ENCODE measurements around the gene NOL7. TPM values are rescaled to one million over a fixed set of nuclear protein-coding genes. Genes with fewer than 3 reads are reported as not detected.

NOL7 gene
- total and polyA plus RNA-seq, 2 of the 8 experiments (the other 6 are each of a cell fraction or from before 2014, with no cell fraction given): 16.4 to 70.4 TPM

DNA sequence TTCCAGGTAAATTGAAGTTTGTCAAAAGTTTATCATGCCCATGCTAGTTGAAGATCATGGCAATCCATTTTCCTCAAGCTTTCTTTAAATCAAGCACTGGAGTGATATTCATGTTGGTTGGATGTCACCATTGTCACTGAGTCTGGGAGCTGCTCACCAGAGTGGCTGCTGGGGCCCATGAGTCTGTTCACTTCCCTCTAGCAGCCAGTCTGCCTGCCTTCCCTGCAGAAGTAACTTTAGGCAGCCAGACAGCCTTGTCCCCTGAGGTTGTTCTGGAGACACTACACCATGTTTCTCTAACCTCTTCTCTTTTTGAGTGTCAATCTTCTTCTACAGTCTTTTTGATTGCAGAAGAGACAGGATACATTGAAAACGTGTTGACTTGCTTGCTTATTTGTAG, 35.2 kb upstream of the NOL7 start:
- H4K91ac ChIP-seq (replicated peaks; ENCODE audit: insufficient read length, low read length): no peak overlapping the region
- 0 out of 7 replicates have a peak, but pooled peaks cover 0 to under 1% (median 0%) of the 10 kb centered on the region in 4 experiments for H3K4me1 ChIP-seq (replicated peaks in 1 of 4; ENCODE audit: control insufficient read depth in 3 of 4, insufficient read depth in 4 of 4, low read length in 3 of 4)
- H3K9ac ChIP-seq (replicated peaks in 1 of 4; ENCODE audit: extremely low read depth in 1 of 4, low read depth in 3 of 4, low read length in 3 of 4): no peak overlapping the region
- FAIRE-seq (no peak), DNase-seq (ENCODE audit: low read depth in 1 of 2, low spot score in 2 of 2) (no peak)
- H2AK5ac ChIP-seq (ENCODE audit: low read depth, low read length): no peak overlapping the region
- H3K4me2 ChIP-seq (ENCODE audit: insufficient read depth in 1 of 2, low read depth in 2 of 2, low read length in 2 of 2): no peak overlapping the region
- H4K8ac ChIP-seq (ENCODE audit: extremely low read depth, insufficient read depth, low read length): no peak overlapping the region
- H3K79me1 ChIP-seq (ENCODE audit: low read depth, low read length): no peaks in the 10 kb centered on the region
- no peaks in the 10 kb centered on the region for H3K27me3 ChIP-seq (replicated peaks in 1 of 4; ENCODE audit: control insufficient read depth in 3 of 4, extremely low read depth in 1 of 4, insufficient read depth in 3 of 4, low read length in 3 of 4)
- H2AFZ ChIP-seq (ENCODE audit: low read length): no peak overlapping the region
- no peaks in the 10 kb centered on the region for H3K9me3 ChIP-seq (ENCODE audit: insufficient read depth in 2 of 2, low read depth in 1 of 2, low read length in 1 of 2)
- H2BK12ac ChIP-seq (ENCODE audit: low read depth, low read length): no peak overlapping the region
- H3K56ac ChIP-seq (replicated peaks; ENCODE audit: insufficient read length, low read depth, low read length): no peak overlapping the region
- H3K4me3 ChIP-seq (ENCODE audit: extremely low read depth in 1 of 4, insufficient read depth in 2 of 4, low read depth in 3 of 4, low read length in 4 of 4): no peak overlapping the region
- H3K23me2 ChIP-seq (ENCODE audit: low read depth, low read length): peaks cover 1% of the 10 kb centered on the region; the same call in 1 of the 2 replicates
- H4K5ac ChIP-seq (ENCODE audit: insufficient read length, low read depth, low read length): no peak overlapping the region
- no peak overlapping the region for H2BK5ac ChIP-seq (ENCODE audit: low read depth, low read length)
- no peak overlapping the region for H2BK15ac ChIP-seq (ENCODE audit: low read length)
- WGBS, 2 experiments (ENCODE audit: extremely low coverage in 1 of 2, insufficient coverage in 1 of 2, insufficient read length in 1 of 2, insufficient replicate concordance in 2 of 2, low coverage in 1 of 2, low lambda C conversion rate in 2 of 2, missing lambda C conversion rate in 1 of 2): 73% methylated on average over 1 of the region's 1 CpG; no CpG with 5 or more reads in 1 of the 2 experiments
- TF ChIP-seq SAP30 (IDR thresholded peaks at IDR 0.05; ENCODE audit: insufficient read depth, insufficient replicate concordance, low read length) (no peak), ASH2L (IDR thresholded peaks at IDR 0.05; ENCODE audit: low read length) (no peak), NRF1 (IDR thresholded peaks at IDR 0.05; ENCODE audit: low read depth, low read length) (no peak), EGR1 (IDR thresholded peaks at IDR 0.05; ENCODE audit: borderline replicate concordance, low read depth, low read length) (no peak), BCL11A (IDR thresholded peaks at IDR 0.05; ENCODE audit: low read depth in 2 of 2, low read length in 2 of 2) (no peak), CREB1 (IDR thresholded peaks at IDR 0.05) (no peak), POLR2A (IDR thresholded peaks at IDR 0.05; ENCODE audit: control extremely low read depth in 1 of 2, low read depth in 2 of 2, low read length in 2 of 2) (no peak), SIRT6 (IDR thresholded peaks at IDR 0.05; ENCODE audit: low read length) (no peak), SP2 (IDR thresholded peaks at IDR 0.05; ENCODE audit: low read length) (no peak), RAD21 (IDR thresholded peaks at IDR 0.05 in 1 of 2, conservative IDR thresholded peaks at IDR 0.05 in 1 of 2; ENCODE audit: low read depth in 2 of 2, low read length in 2 of 2) (no peak), EZH2 (IDR thresholded peaks at IDR 0.05; ENCODE audit: low read depth, low read length, severe bottlenecking) (no peak)
- TF ChIP-seq, protein P1, sequence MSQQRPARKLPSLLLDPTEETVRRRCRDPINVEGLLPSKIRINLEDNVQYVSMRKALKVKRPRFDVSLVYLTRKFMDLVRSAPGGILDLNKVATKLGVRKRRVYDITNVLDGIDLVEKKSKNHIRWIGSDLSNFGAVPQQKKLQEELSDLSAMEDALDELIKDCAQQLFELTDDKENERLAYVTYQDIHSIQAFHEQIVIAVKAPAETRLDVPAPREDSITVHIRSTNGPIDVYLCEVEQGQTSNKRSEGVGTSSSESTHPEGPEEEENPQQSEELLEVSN (IDR thresholded peaks at IDR 0.05): no peak
- H4K20me1 ChIP-seq (replicated peaks in 1 of 2; ENCODE audit: control insufficient read depth in 1 of 2, insufficient read depth in 2 of 2, low read length in 2 of 2): no peaks in the 10 kb centered on the region
- no peak overlapping the region for H3K23ac ChIP-seq (ENCODE audit: insufficient read length)
- POLR2A ChIA-PET (ENCODE audit: partially characterized antibody): no interaction called here
- no peak overlapping the region for H3K4ac ChIP-seq (replicated peaks; ENCODE audit: insufficient read length, low read depth, low read length)
- H3K18ac ChIP-seq (ENCODE audit: extremely low read depth, low read length): no peak overlapping the region
- H2BK120ac ChIP-seq (replicated peaks; ENCODE audit: low read depth, low read length): no peak overlapping the region
- no peak overlapping the region for H3K27ac ChIP-seq (ENCODE audit: low read depth, low read length)
- CTCF ChIA-PET (ENCODE audit: partially characterized antibody): no interaction called here
- H3K79me2 ChIP-seq (ENCODE audit: control insufficient read depth in 1 of 2, insufficient read depth in 2 of 2, low read length in 2 of 2): peaks cover 0 to 23% of the 10 kb centered on the region in 2 experiments; a peak in 2 of 4 replicates
- H3K36me3 ChIP-seq (ENCODE audit: control insufficient read depth in 2 of 4, insufficient read depth in 4 of 4, low read length in 3 of 4): peaks cover 0 to 14% (median 7%) of the 10 kb centered on the region in 4 experiments; a peak in 3 of 8 replicates
- H3K14ac ChIP-seq (ENCODE audit: insufficient read length): no peak overlapping the region
- no peak overlapping the region for H2BK20ac ChIP-seq (ENCODE audit: low read length)
